HL-60/S4 treated with phorbol 12-myristate 13-acetate at 8.2 ng/mL for 4 days and 3 days (cell line): Measurements from ENCODE around the gene TCF3.

Experiments
- in situ Hi-C: fragments of 300-500 bp; cut with MboI; formaldehyde crosslinking; loops from 2 replicates; pipeline ENCODE4 v1.15.0; 2022; ENCODE audit warnings: low sequenced_read_pairs

Gene TCF3

DNA sequence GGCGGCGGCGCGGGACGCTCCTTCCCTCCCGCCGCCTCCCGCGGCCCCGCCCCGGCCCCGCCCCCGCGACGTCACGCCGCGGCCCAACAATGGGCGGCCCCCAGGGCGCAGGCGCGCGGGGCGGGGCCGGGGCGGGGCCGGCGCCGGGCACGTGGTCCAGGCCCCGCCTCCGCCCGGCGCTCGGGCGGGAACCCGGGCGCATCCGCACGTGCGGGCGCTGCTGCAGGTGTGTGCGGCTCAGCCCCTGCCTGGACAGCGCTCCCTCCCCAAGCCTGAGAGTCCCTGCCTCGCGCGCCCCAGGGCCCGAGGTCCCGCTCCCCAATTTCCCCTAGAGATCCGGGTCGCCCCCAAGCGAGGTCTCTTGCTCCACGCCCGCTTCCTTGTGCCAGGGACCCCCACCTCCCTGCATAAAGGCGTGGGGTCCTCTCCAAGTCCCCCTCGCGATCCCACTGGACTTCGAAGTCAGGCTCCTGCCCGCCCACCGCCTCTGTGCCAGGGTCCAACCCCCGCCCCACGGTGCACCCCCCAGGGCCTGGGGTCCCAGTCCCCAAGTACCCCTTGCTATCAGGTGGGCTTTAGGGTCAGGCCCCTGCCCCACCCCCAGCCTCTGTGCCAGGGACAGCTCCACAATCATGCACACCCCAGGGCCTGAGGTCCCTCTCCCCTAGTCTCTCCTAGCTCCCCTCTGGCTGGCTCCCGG is 83.9 kb downstream of the TCF3 start, which contains the start of gene MEX3D:
MEX3D (minus strand) TSS at position 6 of the 700 bp plus-strand sequence. CDS start 267 bp downstream, outside the sequence.
- in situ Hi-C loops: no loop called here

DNA sequence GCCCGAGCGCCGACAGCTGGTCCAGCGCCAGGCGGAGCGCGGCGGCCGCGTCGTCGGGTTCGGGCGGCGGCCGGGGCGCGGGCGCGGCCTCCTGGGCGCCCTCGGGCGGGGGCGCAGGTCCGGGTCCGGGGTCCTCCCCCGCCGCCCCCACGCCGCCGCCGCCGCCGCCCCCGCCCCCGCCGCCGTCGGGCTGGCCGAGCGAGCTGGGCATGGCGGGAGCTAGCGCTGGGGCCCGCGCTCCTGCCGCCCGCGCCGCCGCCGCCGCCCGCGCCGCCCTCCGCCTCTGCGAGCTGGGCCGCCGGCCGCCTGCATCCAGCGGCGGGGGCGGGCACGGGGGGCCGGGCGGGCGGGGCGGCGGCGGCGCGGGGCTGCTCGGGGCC is 84.6 kb downstream of the TCF3 start:
- in situ Hi-C loops: no loop called here

DNA sequence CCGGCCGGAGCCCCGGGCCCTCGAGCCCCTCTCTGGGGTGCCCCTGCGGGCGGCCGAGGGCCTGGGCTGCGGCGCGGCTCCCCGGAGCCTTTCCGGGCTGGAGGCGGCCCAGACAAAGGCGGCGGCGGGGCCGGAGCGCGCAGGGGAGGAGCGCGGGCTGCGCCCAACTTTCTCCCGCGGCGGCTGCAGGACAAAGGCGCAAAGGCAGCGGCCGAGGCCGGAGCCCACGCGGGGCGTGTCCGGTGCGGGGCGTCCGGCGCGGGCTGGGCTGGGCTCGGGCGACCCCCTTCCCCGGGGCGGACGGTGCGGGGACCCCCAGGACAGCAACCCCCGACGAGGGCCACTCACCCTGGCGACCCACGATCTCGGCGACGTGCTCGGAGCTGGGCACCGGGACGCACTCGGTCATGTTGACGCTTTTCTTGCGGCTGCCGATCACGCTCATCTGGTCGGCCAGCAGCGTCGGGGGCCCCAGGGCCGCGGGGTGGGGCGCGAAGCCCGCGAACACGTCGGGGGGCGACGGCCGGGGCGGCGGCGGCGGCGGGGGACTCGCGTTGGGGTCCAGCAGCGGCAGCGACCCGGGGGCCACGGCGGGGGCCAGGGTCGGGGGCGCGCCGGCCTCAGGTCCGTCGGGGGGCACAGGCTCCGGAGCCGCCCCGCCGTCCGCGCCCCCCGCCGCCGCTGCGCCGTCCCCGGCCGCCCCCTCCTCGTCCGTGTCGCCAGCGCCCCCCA is 85.1 kb downstream of the TCF3 start:
- in situ Hi-C loops: no loop called here

DNA sequence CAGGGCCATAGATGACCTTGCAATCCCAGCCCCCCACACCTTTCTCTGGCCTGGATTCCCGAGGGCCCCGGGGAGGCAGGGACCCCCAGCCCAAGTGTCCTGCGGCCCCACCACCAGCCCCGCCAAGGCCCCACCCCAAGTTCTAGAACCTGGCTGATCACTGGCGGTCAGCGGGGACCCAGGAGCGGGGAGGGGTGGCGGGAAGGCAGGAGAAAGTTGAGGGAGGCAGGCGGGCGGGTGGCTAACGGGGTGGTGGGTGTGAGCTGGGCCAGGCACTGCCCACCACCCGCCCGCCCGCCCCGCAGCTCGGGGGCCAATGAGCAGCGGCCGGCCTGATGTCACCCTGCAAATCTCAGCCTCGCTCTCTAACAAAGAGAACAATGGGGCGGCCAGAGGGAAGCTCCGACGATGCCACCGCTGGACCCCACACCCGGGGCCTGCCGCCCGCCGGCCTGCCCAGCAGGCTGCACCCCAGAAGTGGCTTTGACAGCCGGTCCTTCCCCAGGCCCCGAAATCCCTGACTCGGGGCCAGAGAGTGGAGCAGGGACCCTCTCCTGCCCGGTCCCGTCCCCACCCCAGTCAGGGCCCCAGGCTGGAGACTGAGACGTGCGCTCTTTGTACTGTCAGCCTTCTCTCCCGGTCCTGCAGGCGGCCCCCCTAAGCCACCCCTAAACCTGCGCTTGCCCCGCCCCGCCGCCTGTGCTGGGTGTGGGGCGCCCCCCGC is 85.9 kb downstream of the TCF3 start:
- in situ Hi-C loops: no loop called here

DNA sequence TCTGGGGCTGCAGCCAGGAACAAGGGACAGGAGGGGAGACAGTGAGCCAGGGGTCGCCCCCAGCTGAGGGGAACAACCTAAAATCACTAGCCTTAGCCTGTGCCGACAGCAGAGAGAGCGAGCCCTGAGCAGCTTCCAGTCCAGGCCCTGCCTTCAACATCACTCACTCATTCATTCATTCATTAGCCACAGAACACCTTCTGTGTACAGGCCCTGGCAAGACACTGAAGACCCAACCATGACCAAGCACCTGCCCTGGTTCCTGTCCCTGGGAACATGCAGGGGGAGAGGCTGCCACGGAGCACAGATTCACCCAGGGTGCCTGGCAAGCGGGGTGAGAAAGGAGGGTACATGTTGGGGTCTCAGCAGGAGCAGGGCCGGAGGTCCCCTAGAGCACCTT is 89.2 kb downstream of the TCF3 start:
- in situ Hi-C loops: no loop called here

DNA sequence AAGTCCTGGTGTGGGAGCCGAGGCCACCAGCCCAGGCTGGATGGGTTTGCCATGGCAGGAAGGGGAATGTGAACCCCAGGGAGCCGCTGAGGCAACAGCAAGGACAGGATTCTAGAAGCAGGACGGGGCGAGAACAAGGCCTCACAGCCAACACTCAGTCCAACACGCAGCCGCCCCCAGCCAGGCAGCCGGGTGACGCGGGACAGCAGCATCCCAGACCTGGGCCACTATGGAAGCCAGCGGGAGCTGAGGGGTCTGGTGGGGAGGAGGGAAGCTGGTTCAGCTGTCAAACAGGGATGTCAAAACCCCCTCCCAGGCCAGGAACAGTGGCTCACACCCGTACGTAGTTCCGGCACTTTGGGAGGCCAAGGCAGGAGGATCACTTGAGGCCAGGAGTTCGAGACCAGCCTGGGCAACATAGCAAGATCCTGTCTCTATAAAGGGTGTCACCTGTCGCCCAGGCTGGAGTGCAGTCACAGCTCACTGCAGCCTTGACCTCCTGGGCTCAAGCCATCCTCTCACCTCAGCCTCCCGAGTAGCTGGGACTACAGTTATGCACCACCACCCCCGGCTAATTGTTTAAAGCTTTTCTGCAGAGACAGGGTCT is 91.1 kb downstream of the TCF3 start:
- in situ Hi-C loops: no loop called here

DNA sequence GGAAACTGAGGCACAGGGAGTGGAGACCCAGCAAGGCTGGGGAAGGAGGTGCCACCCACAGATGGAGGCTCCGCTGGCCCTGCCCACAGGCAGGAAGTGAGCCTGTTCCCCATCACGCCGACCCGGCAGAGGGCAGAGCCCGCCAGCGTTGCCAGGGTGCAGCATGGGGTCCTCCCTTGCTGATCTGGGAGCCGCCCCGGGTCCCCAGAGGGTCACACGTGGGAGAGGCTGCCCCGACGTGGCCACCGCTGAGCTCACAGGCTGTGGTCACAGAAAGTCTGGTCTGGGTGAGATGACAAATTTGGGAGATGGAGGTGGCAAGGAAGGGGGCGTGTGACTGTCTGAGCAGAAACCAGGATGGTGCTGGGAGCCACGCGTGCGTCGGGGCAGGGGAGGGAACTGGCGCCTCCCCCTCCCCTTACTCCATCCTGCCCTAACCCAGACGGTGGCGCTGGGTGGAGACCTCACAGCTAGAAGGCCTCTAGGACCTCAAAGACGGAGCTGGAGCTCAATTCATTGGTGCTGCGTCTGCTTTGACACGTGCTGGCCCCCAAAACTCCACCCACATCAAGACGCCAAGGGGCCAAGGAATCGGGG is 92.0 kb downstream of the TCF3 start:
- in situ Hi-C loops: no loop called here
